ENCODE measurements around the gene ANOS1. TPM values are rescaled to one million over a fixed set of nuclear protein-coding genes. Genes with fewer than 3 reads are reported as not detected.
"Not testable (repeated sequence)": the region's sequence is repeated elsewhere in the genome, so short reads cannot be mapped to it uniquely, and the experiment has no call there.

ANOS1 gene
- total RNA-seq, 1 experiment from 2014 or later = 14.6 TPM

DNA sequence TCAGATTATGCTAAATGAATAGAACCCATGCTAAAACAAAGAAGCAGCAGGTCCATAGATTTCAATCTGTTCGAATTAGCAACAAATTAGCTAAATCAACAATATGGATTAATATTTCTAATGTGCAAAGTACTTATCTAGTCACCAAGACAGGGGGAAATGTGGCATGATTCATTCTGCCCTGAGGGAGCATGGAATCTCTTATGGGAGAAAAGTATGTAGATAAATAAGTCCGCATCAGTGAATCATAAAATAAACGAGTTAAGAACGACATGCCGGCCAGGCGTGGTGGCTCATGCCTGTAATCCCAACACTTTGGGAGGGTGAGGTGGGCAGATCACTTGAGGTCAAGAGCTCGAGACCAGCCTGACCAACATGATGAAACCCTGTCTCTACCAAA is 102.1 kb downstream of the ANOS1 start:
- peak; percentile 73 for DNase-seq (ENCODE audit: low read depth)

DNA sequence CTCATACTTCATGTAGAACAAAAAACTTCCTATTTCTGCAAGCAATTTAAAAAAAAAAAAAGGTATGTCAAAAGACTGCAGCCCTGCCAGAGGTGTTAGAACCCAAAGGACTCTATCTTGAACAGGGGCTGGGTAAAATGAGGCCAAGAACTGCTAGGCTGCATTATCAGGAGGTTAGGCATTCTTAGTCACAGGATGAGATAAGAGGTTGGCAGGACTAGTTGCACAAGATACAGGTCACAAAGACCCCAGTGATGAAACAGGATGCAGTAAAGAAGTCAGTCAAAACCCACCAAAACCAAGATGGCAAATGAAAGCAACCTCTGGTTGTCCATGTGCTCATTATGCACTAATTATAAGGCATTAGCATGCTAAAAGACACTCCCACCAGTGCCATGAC is 104.1 kb downstream of the ANOS1 start:
- DNase-seq (ENCODE audit: low read depth) = peak; percentile 25

DNA sequence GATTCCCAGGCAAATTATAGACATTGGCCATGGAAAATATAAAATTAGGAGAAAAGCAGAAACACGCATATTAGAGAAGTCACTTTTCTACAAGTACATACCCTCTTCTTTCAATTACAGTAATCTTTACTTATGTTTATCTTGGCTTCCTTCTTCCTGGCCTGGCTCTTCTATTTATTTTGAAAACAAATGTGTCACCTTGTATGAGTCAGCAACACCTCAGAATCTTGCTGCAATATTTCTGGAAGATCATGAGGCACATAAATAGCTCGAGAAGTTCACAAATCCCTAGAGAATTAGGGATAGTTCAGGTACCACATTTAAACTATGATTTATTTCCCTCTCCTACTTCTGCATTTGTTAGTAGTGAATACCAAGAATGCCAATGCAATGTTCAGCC is 124.6 kb downstream of the ANOS1 start:
- peak; percentile 61 for DNase-seq (ENCODE audit: low read depth)

DNA sequence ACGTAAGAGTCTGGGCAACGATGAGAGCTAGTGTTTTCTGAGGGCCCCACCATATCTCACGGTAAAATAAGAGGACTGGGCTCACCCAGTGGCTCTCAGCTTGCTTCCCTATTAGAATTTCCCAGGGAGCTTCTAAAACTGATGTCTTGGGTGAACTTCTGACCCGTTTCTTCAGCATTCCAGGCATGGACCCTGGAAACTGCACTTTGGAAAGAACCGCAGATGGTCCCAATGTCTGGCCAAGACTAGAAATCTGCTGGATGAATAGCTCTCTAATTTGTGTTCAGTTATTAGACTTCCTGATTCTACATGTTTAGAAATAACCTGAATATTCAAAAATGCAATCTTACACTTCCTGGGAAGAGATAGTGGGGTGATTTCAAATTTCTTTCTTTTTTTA is 127.8 kb downstream of the ANOS1 start:
- no peak for DNase-seq (ENCODE audit: low read depth)

DNA sequence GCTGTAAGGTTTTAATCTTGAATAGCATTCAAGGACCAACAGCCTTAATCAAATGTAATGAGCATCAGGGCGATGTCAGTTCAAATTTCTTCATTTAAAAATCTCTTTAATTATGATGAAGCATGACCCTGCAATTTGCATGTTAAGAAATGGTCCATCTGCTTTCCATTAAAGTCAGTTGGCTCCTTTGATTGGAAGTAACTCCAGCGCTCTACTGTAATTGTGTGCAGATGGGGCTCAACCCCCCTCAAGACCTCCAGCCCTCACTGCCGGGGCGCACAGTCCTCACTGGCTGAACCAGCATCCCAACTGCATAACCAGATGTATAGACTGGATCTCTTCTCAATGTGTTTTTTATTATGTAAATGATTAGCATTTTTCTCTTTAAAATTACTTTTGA is 140.4 kb downstream of the ANOS1 start:
- no peak for DNase-seq (ENCODE audit: low read depth)

DNA sequence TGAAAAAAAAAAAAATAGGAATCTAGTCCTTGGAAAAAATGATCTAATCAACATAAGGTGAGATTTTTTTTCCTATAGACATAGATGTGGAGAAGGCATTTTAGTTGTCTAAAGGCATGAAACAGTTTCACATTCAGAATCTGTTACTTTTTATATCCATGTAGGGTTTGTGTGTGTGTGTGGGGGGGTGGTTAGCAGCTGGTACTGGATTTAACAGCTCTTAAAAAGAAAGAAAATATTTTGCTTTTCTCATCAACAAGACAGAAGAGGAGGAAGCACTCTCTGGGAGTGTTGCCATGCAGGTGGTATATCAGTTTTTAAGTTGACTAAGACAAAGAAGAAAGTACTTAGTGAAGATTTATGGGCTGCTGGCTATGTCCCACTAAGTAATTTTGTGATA is 145.0 kb downstream of the ANOS1 start:
- no peak for DNase-seq (ENCODE audit: low read depth)

DNA sequence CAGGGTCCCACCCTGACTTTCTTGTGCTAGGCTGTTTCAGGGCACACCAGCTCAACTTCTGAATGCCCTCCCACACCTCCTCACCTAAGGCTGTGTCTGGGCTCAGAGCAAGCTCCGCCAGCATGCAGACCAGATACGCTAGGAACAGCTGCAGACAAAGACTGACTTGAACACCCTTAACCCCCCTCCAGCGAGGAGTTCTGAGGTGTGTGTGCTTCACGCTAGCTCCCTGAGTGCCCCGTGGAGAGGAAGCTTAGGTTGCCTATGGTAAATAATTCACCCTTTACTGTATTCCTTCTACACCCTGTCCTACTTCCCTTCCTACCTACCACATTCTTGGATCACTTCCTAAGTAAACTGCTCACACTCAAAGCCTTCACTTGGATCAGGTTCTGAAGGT is 152.3 kb downstream of the ANOS1 start:
- no peak for DNase-seq (ENCODE audit: low read depth)

DNA sequence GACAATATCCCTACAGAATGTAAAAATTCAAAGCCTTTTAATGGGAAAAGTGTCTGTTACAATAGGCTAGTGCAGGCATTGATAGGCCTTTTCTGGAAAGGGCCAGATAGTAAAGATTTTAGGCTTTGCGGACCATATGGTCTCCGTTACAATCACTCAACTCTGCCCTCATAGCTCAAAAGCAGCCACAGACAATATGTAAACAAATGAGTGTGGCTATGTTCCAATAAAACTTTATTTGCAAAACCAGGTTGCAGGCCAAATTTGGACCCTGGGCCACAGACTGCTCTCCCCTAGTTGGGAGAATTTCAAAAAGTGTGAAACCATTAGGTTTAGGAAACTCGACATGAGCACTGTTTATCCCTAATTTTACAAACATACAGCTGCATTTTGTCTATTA is 155.1 kb downstream of the ANOS1 start:
- no peak for DNase-seq (ENCODE audit: low read depth)

DNA sequence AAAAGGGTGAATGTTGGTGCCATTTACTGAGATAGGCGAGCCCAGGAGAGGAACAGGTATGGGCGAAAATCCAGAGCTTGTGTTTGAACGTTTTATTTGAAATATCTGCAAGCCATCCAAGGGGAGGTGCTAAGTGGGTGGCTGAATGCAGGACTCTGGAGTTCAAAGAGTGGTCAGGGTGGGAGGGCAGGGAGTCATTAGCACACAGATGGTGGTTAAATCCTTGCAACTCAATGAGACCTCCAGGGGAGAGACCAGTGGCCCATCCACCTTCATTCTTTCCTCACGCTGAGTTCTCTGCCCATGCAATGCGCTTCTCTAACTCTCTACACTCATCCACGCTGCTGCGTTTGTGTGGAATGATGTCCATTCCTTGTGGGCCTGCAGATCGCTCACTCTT is 166.2 kb downstream of the ANOS1 start:
- no peak for DNase-seq (ENCODE audit: low read depth)

DNA sequence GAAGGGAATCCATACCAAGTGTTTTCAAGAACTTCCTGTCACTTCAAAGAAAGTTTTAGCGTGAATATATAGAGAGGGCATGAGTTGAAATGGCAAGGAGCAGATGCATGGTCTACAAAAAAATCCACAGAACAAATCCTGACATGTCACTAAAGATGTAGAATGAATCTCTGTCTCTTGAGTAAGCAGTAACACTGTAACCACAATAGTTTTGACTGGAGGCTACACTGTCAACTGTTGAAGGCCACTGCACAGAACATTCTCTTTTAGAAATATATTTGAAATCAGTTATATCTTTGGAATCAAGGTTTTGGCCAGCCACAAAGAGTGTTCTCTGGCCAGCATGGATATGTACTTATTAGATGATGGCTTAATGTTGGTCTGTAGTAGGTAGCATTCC is 183.5 kb downstream of the ANOS1 start:
- DNase-seq (ENCODE audit: low read depth) = no peak

DNA sequence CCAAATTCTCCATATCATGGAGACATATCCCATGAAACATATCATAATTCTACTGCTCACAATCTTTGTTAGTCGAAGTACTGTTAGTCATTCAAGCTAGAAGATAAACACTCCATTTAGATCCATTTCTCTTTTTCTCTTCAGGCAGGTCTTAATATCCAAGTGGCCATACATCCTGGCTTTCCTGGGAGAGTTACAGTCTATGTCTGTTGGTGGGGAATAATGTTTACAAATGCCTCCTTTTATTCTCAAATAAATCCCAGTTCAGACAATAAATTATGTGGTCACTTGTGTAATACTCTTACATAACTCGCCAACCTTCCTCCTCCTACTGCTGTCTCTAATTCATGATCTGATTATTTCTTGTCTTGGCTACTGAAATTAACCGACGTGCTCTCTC is 185.2 kb downstream of the ANOS1 start:
- DNase-seq (ENCODE audit: low read depth) = no peak

DNA sequence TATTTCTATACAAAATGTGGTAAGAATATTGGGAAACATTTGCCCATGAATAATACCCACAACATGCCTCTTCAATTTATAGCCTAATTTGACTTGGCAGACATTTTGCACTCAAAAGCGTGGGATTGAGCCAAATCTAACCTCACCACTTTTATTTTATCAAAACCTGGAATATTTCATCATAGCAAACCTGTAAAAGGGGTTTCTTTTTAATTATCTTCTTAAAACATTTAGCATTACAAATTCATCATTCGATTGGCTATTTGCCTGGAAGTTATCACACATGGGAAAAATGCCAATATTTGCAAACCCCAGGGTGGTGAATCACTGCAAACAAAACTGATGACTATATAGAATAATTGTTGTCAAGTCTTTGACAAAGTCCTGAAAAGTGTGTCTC is 211.1 kb downstream of the ANOS1 start:
- DNase-seq (ENCODE audit: low read depth) = peak; percentile 18

DNA sequence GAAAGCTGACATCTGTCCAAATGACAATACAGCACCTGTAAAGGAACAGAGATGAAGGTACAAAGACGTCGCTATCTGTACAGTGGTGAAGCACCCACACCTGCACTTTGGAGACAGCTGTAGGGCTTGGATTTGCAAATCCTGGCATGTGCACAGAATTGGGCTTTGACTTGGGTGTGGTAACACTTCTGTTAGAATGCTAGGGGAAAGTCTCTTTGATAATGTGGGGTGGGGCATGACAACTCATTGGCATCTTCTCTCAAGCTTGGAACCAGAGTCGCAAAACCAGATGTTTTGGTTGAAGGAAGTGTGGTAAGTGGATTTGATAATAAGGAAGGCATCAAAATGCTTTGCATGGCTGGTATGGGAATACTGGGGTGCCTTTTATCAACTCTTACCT is 211.8 kb downstream of the ANOS1 start:
- DNase-seq (ENCODE audit: low read depth) = no peak

DNA sequence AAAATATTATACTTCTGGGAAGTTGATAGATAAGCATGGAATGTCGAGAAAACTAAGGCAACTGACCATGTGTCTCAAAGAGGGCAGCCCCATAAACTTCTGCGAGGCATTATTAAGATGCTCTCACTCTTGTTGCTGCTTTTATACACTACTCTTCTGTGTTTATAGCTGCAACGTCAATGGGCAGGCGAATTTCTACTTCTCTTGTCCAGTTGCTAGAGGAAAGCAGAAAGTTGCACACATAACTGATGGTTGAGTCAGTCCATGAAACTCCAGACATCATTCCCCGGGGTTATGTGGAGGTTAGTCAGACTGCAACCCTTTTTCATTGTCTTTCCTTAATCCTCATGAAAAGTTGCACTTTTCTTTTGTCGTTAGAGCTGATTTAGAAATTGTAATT is 227.5 kb downstream of the ANOS1 start:
- peak; percentile 68 for DNase-seq (ENCODE audit: low read depth)

DNA sequence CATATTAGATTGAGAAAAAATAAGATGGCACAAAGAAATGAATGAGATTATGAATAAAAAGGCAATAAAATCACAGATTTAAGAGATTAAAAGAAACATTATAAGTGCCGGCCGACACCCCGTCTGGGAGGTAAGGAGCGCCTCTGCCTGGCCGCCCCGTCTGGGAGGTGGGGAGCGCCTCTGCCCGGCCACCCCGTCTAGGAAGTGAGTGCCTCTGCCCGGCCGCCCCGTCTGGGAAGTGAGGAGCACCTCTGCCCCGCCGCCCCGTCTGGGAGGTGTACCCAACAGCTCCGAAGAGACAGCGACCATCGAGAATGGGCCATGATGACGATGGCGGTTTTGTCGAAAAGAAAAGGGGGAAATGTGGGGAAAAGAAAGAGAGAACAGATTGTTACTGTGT is 229.8 kb downstream of the ANOS1 start:
- DNase-seq (ENCODE audit: low read depth) = not testable (repeated sequence)

DNA sequence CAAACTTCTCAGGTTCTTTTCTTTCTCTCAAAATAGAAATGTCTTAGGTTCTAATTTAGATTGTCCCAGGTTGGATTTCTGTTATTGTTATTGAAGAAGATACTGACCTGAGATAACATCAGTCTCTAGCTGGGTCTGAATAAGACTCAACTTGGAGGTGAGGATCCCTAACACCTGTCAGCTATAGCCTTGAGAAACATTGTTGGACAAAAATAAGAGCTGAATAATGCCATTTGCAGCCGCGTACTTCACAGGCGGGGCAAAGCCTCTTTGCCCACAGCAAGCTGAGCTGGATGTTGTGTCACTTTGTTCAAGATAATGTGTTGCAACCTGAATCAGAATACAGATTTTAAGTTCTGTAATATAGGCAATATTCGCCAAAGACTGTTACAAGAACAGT is 231.7 kb downstream of the ANOS1 start:
- DNase-seq (ENCODE audit: low read depth) = no peak

DNA sequence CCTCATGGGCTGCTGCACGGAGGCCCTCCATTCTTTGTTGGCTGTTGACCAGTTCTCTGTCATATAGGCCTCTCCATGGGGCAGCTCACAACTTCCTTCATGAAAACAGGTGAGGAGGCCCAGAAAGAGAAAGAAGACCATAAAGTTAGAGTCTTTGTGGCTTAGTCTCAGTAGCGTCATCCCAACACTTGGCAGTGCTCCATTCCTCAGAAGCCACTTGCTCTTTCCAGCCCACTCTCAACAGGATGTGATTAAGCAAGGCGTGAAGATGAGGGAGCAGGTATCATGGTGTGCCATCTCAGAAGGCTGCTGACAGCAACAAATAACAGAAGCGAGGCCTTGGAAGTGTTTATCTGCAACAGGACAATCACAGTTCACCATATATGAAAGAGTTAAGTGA is 236.9 kb downstream of the ANOS1 start:
- peak; percentile 80 for DNase-seq (ENCODE audit: low read depth)

DNA sequence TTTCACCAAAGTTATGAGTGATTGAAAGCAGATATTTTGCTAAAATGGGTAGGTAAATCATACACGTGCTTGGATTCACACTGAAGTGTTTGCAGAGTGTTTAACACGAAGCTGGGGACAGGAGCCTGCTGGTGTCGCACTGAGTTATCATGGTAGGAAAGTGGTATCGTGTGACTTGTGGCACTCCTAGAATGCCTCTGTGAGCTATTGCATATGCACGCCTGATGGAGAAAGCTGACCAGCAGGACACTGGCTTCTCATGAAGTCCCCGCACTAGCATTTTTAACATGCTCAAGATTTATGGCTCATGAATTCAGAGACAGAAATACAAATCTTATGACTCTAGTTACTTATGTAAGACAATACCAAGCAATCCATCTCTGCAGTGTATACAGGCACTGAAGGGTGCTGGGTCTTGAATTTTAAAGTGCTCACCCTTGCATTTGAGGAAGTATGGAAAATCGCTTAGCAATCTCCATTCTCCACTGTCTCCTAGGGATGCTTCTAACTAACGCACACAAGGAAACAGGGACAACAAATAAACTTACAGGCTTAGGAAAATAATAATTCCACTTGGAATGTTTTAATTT is 247.5 kb downstream of the ANOS1 start:
- no peak for DNase-seq (ENCODE audit: low read depth)

Other genes starting within 250 kb of the ANOS1 start
- gene FAM9A, start 69.2 kb upstream of the ANOS1 start, total RNA-seq (2014; rRNA removed; shearing (Covaris generic)) = not detected in 2 replicates

Measured in HT1080 (cell line).